ENCODE measurements around the gene LMBR1L. TPM values are rescaled to one million over a fixed set of nuclear protein-coding genes. Genes with fewer than 3 reads are reported as not detected.
A peak's percentile ranks its signal among the peaks of the same experiment; 100 is the strongest.
"Not testable (repeated sequence)": the region's sequence is repeated elsewhere in the genome, so short reads cannot be mapped to it uniquely, and the experiment has no call there.

Gene LMBR1L, protein sequence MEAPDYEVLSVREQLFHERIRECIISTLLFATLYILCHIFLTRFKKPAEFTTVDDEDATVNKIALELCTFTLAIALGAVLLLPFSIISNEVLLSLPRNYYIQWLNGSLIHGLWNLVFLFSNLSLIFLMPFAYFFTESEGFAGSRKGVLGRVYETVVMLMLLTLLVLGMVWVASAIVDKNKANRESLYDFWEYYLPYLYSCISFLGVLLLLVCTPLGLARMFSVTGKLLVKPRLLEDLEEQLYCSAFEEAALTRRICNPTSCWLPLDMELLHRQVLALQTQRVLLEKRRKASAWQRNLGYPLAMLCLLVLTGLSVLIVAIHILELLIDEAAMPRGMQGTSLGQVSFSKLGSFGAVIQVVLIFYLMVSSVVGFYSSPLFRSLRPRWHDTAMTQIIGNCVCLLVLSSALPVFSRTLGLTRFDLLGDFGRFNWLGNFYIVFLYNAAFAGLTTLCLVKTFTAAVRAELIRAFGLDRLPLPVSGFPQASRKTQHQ
- polyA plus RNA-seq (ENCODE audit: insufficient read length): 87.7 TPM
- long read RNA-seq, donor 1, partial matches to known transcripts: 0 of 5 reads
- long read RNA-seq, donor 1, other reads (novel, unspliced or antisense): 0 of 5 reads
- long read RNA-seq, donor 2, transcript LMBR1L-221 (2 exons, 874 nt): major isoform, 5 of 9 reads
- long read RNA-seq, donor 2, partial matches to known transcripts: 0 of 9 reads
- long read RNA-seq, donor 2, other reads (novel, unspliced or antisense): 0 of 9 reads
- long read RNA-seq, donor 3, partial matches to known transcripts: 7 of 8 reads
- long read RNA-seq, donor 3, other reads (novel, unspliced or antisense): 0 of 8 reads
- long read RNA-seq, donor 4, partial matches to known transcripts: 0 of 2 reads
- long read RNA-seq, donor 4, other reads (novel, unspliced or antisense): 0 of 2 reads
- long read RNA-seq, donor 5, transcript LMBR1L-201 (17 exons, 2,934 nt): major isoform, 5 of 26 reads
- long read RNA-seq, donor 5, partial matches to known transcripts: 10 of 26 reads
- long read RNA-seq, donor 5, other reads (novel, unspliced or antisense): 5 of 26 reads
- long read RNA-seq, donor 6, partial matches to known transcripts: 0 of 3 reads
- long read RNA-seq, donor 6, other reads (novel, unspliced or antisense): 0 of 3 reads
- long read RNA-seq, donor 7, transcript LMBR1L-221 (2 exons, 874 nt): major isoform, 10 of 25 reads
- long read RNA-seq, donor 7, partial matches to known transcripts: 9 of 25 reads
- long read RNA-seq, donor 7, other reads (novel, unspliced or antisense): 0 of 25 reads
- long read RNA-seq, donor 8, transcript LMBR1L-221 (2 exons, 874 nt): major isoform, 5 of 6 reads
- long read RNA-seq, donor 8, partial matches to known transcripts: 0 of 6 reads
- long read RNA-seq, donor 8, other reads (novel, unspliced or antisense): 0 of 6 reads

DNA sequence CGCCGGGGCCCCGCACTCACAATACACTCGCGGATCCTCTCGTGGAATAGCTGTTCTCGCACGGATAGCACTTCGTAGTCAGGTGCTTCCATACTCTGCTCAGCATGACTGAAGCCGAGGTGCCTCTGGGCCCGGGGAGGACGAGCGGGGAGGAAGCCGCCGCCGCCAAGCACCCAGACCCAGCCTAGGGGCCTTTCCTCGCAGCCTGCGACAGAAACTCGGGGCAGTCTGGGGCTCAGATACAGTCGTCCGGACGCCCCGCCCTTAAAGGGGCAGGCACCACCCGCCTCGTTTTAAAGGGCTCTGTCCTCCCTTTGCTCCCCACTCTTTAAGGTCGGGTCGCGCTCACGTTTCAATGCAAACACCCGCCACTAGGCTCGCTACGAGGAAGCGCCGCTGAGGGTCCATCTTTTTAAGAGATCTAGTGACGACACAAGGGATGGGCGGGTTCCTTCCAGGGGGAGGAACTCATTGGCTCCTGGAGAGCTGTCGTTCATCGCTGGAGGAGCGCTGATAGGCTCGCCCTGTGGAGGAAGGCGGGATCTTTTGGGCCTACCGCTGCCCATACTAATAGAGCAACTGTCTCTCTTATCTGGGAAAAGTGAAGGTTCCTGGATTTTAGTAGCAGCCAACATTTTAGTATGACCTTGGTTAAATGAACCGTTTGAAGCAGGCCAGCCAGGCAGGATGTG, at the start of gene LMBR1L:
Gene LMBR1L, minus strand, starts transcription at position 384 of the 692 bp plus-strand sequence. Its CDS starts 292 bp downstream, at position 92.
- peak; percentile 98 for DNase-seq

DNA sequence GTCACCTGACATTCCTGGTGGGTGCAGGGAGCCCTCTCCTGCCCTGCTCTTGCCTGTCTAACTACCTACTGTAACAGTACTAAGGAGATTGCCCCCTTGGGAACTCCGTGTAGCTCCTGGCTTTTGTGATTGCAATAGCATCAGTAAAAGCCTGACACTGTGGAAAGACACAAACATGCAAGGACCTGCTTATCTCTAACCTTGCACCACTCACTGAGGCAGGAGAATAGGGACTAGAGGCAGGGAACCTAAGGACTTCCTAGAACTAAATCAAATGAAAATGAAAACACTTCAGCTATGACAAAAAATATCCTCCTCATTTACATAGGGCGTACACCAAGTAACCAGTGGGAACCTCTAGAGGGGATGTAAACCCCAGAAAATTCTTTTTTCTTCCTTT, 49.8 kb upstream of the LMBR1L start:
- DNase-seq: no peak

DNA sequence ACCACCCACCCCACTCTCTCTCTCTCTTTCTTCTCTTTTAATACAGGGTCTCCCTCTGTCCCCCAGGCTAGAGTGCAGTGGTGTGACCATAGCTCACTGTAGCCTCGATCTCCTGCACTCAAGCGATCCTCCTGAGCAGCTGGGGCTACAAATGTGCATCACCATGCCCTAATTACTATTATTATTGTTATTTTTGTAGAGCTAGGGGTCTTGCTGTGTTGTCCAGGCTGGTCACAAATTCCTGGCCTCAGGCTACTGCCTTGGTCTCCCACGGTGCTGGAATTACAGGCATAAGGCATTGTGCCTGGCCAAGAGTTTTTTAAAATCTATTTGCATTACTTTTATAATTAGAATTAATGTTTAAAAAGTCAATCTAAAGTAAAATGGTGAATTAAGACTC, 43.6 kb upstream of the LMBR1L start:
- no peak for DNase-seq

DNA sequence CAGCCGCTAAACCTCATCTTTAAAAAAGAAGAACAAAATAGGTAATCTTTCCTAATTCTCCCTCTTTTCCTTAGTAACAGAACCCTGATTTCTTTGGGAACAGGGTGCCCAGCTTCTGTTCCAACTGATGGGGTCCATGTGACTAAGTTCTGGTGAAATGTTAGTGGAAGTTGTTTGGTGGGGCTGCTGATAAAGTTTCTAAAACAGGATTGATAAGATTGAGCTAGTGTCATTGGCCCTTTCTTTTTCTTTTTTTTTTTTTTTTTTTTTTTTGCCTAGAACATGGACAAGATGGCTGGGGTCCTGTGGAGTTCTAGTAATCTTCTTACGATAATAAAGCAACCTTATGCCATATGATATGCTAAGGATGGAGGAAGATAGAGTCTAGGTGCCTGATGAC, 36.7 kb upstream of the LMBR1L start:
- DNase-seq: no peak

DNA sequence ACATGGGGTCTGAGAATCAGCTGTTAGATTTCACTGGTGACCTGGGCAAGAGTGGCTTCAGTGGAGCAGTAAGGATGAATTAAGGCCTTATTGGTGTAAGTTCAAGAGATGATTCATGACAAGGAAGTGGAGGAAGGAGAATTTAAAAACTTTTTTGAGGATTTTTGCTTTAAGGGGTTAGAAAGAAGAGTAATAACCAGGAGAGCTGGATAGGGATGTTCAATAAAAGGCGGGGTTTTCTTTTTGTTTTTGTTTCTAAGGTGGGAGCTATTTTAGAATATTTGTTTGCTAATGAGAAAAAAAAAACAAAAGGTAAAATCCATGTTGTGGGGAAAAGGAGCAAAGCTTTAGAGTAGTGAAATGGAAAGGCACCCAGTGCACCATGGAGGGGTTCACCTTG, 35.8 kb upstream of the LMBR1L start:
- DNase-seq: no peak

DNA sequence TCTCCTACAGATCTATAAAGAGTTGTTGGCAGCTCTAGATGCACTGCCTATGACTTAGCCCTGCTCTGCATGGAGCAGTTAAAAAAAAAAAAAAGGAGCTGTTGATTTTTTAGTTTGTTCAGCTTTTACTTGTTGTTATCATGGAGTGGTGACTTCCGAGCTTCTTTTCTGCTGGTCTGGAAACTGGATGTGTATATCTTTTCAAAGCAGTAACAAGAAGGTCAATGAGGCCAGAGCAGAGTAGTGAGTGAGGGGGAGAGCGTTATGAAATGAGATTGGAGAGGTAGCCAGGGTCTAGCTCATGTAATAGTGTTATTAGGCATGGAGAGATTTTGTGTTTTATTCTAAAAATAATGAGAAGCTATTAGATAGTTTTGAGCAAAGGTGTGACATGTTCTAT, 33.7 kb upstream of the LMBR1L start:
- DNase-seq: no peak

DNA sequence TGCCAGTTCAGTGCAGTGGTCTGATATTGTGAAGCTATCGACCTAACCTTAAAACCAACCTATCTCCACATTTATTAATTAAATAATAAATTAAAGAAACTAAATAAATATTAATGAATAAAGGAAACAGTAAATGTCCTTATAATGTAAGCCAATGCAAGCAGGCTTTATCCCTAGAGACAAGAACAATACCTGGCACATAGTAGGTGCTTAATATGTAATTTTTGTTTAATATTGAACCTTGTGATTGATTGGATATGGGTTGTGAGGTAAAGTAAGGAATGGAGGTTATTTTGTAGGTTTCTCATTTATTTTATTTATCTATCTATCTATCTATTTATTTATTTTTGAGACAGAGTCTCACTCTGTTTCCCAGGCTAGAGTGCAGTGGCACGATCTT, 28.4 kb upstream of the LMBR1L start:
- DNase-seq: no peak

DNA sequence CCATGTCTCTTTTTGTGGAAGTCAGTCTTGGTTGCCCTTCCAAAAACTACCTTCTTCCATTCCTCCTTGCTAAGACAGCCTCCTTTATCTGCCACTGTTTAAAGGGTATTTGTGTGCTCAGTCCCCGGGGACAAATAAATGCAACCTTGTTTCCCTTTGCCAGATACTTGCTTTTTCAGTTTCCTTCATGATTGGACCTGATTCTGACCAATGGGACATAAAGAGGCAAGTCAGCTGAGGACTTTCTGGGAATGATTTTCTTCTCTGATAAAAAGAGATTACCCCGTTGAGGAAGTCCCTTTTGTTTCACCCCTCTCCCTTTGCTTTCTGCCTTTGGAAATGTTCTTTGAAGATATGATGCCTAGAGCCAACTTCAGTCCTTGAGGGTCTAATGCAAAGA, 27.9 kb upstream of the LMBR1L start:
- DNase-seq: no peak

DNA sequence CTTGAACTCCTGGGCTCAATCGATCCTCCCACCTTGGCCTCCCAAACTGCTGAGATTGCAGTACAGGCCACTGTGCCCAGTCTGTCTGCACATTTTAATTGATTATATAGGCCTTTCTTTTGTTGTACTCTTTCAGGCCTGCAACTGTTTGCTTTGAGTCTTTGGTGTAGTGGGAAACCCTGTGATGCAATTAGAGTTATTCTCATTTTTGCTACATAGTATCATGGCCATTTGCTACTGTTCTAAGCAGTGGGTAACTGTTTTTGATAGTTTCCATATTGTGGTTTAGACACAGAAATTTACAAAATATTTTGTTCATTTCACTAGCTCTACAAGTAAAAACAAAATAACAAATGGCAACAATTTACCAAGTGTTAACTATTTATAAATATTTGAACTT, 26.8 kb upstream of the LMBR1L start:
- DNase-seq: no peak

DNA sequence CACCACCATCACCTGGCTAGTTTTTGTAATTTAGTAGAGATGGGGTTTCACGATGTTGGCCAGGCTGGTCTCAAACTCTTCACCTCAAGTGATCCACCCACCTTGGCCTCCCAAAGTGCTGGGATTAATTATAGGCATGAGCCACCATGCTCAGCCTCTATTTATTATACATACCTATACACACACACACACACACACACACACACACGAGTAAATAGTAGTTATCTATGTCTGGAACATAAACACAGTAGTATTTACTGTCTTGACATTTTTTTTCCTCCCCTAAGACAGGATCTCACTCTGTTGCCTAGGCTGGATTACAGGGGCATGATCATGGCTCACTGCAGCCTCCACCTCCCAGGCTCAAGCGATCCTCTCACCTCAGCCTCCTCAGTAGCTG, 26.4 kb upstream of the LMBR1L start:
- DNase-seq: not testable (repeated sequence)

DNA sequence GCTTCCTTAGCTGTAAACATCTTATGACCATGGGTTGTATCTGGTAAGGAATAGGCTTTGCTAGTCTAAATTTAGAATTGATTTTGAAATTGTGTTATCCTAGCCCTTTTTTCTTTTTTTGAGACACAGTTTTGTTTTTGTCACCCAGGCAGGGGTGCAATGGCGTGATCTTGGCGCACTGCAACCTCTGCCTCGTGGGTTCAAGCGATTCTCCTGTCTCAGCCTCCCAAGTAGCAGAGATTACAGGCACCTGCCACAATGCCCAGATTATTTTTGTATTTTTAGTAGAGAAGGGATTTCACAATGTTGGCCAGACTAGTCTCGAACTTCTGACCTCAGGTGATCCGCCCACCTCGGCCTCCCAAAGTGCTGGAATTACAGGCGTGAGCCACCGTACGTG, 22.9 kb upstream of the LMBR1L start:
- DNase-seq: no peak

DNA sequence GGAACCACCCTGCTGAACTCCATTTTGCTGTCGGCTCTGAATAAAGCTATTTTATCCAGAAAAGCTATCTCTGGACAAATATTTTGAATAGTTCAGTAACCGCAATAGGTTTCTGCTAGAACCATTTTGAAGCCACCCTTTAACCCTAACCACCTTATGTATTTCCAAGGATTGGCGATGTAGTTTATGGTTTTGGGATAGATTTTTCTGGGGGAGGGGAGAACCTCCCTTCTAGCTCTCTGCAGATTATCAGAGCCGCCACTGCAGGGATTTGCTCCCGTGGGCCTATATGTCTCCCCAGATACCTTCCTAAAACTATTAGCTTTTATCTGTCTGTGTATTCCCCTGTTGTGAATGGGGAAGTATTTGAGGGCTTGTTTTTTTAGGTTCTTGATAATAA, 22.4 kb upstream of the LMBR1L start:
- no peak for DNase-seq

DNA sequence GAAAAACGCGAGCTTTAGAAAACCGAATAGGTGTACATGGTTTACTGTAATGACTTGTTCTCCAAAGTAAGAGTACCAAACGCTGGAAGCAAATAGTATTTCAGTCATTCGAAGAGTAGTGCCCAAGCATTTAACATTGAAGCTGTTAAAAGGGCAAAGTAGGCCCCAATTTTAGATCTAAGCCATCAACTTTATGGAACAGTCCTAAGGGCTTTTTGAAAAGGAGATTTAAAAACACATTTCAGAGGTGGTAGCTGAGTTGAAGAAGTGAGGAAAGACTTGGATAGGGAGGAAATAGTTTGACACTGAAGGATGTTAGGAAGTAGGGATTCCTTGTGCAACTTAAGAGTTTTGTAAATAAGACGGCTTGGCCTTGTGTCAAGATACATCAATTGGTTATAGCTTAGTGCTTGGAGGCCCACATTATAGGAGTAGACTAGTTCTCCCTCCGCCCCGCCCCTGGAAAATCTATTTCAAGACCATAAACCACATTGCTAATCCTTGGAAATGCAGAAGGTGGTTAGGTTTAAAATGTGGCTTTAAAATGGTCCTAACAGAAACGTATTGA, 21.3 kb upstream of the LMBR1L start:
- peak; percentile 36 for DNase-seq

DNA sequence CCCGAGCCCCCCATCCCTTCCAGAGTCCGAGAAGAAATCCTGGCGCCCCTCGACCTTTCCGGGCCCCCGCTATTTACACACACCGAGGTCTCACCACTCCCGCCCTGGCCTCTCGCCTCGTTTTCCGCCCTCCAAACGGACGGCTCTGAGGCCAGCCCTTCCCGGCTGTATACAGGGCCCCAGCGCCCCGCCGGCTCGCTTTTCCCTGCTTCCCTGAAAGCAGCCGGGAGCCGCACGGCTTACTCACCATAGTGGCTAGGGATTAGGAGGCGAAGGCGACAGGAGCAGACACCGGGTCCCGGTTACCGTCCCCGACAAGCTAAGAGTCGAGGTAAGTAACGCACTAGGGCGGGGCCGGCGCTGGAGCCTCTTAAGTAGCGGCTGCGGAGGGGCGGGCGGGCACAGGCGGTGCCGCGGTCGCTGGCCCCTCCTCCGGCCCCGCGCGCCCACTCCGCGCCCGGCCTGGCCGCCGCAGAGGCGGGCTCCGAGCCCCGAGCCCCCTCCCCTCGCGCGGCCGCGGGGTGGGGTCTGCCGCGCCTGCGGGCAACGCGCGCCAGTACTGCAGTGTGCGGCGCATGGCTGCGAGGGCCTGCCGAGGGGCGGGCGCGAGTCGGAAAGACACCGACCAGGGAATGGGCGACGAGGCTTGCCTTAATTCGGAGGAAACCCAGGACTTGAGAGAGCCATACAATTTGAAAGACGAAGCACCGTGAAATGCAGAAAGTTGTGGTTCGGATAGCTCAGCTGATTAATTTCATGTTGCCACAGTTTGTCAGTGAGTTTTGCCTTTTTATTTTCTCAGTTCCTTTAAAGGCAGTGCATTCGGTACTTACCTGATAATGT, 20.6 kb upstream of the LMBR1L start, which contains the start of gene TUBA1B:
Gene TUBA1B, minus strand, starts transcription at position 345 of the 843 bp plus-strand sequence. Its CDS starts 95 bp downstream, at position 250.
- peak; percentile 90 for DNase-seq

DNA sequence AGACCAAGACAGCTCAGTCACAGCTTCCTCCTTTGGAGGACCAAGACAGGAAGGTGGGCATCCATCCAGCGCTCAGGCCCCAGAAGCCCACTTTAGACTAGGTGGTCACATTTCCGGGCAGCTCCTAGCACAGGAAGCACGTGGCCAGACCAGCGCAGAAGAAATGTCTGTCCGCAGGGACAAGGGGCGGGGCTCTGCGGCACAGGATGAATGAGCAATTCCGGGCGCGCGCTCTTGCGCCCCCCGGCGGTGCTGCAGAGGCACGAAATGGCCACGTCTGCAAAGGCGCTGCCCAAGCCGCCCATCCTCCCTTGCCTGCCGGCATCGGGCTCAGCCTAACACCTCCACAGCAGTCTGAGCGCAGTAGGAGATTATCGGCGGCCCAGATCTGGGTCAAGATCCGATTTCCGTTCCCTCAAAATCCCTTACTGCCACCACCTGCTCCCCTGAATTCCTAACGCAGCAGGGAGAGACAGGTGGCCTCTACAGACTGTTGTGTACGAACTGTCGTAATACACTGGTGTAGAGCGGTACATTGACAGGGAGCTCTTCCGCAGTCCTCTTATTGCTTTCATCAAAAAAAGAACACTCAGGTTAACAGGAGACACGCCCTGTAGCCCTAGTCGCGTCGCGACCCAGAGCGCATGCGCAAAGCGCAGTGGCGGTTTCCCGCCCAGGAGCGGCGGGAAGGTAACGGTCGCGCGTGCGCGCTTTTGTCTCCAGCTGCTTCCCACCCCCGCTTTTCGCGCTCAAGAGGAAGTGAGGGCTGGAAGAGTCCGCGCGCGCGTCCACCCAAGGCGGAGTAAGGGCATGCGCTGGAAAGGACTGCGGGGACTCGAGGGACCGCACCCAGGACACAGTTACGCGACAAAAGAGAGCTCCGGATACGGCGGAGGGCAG, 19.8 kb upstream of the LMBR1L start:
- DNase-seq: peak; percentile 90

DNA sequence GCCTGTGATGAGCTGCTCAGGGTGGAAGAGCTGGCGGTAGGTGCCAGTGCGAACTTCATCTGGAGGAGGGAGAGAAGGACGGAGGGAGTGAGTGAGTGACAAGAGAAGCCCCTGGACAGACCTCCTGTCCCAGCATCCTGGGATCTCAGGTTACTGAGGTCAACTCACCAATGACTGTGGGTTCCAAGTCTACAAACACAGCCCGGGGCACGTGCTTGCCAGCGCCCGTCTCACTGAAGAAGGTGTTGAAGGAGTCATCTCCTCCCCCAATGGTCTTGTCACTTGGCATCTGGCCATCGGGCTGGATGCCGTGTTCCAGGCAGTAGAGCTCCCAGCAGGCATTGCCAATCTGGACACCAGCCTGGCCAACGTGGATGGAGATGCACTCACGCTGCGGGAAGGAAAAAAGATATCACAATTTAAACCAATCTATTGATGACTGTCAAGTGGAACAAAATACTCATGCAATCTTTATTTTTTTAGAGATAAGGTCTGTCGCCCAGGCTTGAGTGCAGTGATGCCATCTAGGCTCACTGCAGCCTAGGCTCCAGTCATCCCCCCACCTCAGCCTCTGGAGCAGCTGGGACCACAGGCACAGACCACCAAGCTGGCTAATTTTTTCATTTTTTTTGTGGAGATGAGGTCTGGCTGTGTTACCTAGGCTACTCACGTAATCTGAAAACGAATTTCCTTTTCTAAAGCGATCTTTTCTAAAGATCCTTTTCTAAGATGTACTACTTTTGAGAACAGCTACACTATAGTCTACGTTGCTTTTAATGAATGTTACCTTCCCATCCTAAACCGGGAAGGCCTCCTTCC, 18.9 kb upstream of the LMBR1L start:
- no peak for DNase-seq

DNA sequence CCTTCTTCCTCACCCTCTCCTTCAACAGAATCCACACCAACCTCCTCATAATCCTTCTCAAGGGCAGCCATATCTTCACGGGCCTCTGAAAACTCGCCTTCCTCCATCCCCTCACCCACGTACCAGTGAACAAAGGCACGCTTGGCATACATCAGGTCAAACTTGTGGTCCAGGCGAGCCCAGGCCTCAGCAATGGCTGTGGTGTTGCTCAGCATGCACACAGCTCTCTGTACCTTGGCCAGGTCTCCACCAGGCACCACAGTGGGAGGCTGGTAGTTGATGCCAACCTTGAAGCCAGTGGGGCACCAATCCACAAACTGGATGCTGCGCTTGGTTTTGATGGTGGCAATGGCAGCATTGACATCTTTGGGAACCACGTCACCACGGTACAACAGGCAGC, 17.3 kb upstream of the LMBR1L start:
- not testable (repeated sequence) for DNase-seq

Data from left kidney (tissue), 8 donors.